K562 (cell line): Measurements from ENCODE around the gene ANO1. TPM values are rescaled to one million over a fixed set of nuclear protein-coding genes. Genes with fewer than 3 reads are reported as not detected.
A peak's percentile ranks its signal among the peaks of the same experiment; 100 is the strongest.

ENCODE experiments used
- ATAC-seq: fragments of 200-7000 bp; cut with Tn5 transposase; 3 replicates; pipeline ENCODE4 v1.9.1; 2020; ENCODE audit warnings: moderate library complexity
- BruUV-seq: library from RNA; stranded (reverse); fragments of 400-500 nt; replicated peaks from 2 replicates; lab custom pipeline; 2021; lab: Mats Ljungman, UMichigan
- CTCF ChIA-PET: fragments of 300-600 bp; formaldehyde crosslinking; extraction: SDS; loops from one replicate; lab custom pipeline; 2021; ENCODE audit warnings: low intra/inter-chr PET ratio; lab: Yijun Ruan, JAX
- POLR2A ChIA-PET: fragments of 300-600, 350-650 bp; sonication (Branson Sonifier 250); formaldehyde crosslinking; extraction: SDS; loops from one replicate; lab custom pipeline; 2021; ENCODE audit warnings: antibody characterized with exemption, inconsistent platforms; lab: Yijun Ruan, JAX
- DNase-seq, 4 experiments: peaks; one replicate each; pipeline versions ENCODE4 v3.0.0 to v3.0.0-alpha.2; 2011 to 2018; ENCODE audit warnings: low spot score in 3 of 4, mixed read lengths in 3 of 4; ENCODE audit errors: extremely low read depth in 1 of 4
- FAIRE-seq: peaks from 2 replicates; lab custom pipeline; 2011; peaks lifted over from hg19 to GRCh38; lab: Jason Lieb, UNC
- H2AFZ ChIP-seq: 2 replicates; pipeline ENCODE4 v1.6.0; 2011; ENCODE audit warnings: low read depth, low read length, control low read depth, inconsistent platforms
- H3K27ac ChIP-seq: fragments of 200-600 bp; 3 replicates; pipeline ENCODE4 v1.8.0; 2011; ENCODE audit warnings: low read depth, mild to moderate bottlenecking, control low read depth, inconsistent platforms, low read length, moderate library complexity, mixed read lengths; ENCODE audit errors: extremely low read depth
- H3K27me3 ChIP-seq, 2 experiments: fragments of 300-600 bp in 1 of 2; 2 replicates in 1 of 2; 3 replicates in 1 of 2; pipeline versions ENCODE4 v1.6.0 to v1.8.0; 2011; ENCODE audit warnings: inconsistent platforms in 2 of 2, low read length in 2 of 2, mild to moderate bottlenecking in 1 of 2, mixed read lengths in 1 of 2, moderate library complexity in 1 of 2; ENCODE audit not compliant: control insufficient read depth in 2 of 2, insufficient read depth in 2 of 2
- H3K36me3 ChIP-seq: fragments of 300-600 bp; 3 replicates; pipeline ENCODE4 v1.8.0; 2011; ENCODE audit warnings: mild to moderate bottlenecking, low read length, inconsistent platforms; ENCODE audit not compliant: control insufficient read depth, insufficient read depth
- H3K4me1 ChIP-seq, 2 experiments: fragments of 200-600 bp in 1 of 2; replicated peaks in 1 of 2; 2 replicates in 1 of 2; 3 replicates in 1 of 2; pipeline versions ENCODE4 v1.5.1 to v1.8.0; 2011; ENCODE audit warnings: inconsistent platforms in 2 of 2, low read length in 2 of 2, mild to moderate bottlenecking in 1 of 2, mixed read lengths in 1 of 2, moderate library complexity in 1 of 2; ENCODE audit not compliant: control insufficient read depth in 2 of 2, insufficient read depth in 2 of 2
- H3K4me2 ChIP-seq: 2 replicates; pipeline ENCODE4 v1.6.1; 2011; ENCODE audit warnings: low read length, control low read depth, inconsistent platforms, mixed read lengths; ENCODE audit not compliant: insufficient read depth
- H3K4me3 ChIP-seq: fragments of 200-600 bp; sonication (generic), shearing (Covaris generic); 2 replicates; pipeline ENCODE4 v1.5.1; 2016; ENCODE audit warnings: control low read depth, inconsistent platforms
- H3K79me2 ChIP-seq: fragments of 200-600 bp; 3 replicates; pipeline ENCODE4 v1.8.0; 2011; ENCODE audit warnings: low read length, inconsistent platforms; ENCODE audit not compliant: control insufficient read depth, insufficient read depth
- H3K9ac ChIP-seq, 2 experiments: 2 replicates each; pipeline versions ENCODE4 v1.6.0 to v1.6.1; 2011; ENCODE audit warnings: low read depth in 2 of 2, low read length in 2 of 2, control low read depth in 1 of 2, inconsistent platforms in 1 of 2, mild to moderate bottlenecking in 1 of 2, mixed read lengths in 1 of 2; ENCODE audit not compliant: insufficient read depth in 1 of 2
- H3K9me1 ChIP-seq: one replicate; pipeline ENCODE4 v1.6.0; 2011; ENCODE audit warnings: inconsistent platforms, mild to moderate bottlenecking, low read length, moderate library complexity; ENCODE audit not compliant: control insufficient read depth, insufficient read depth
- H3K9me3 ChIP-seq: replicated peaks from 2 replicates; pipeline ENCODE4 v1.5.1; 2011; ENCODE audit warnings: low read depth, low read length, inconsistent platforms; ENCODE audit not compliant: control insufficient read depth, insufficient read depth
- H4K20me1 ChIP-seq: replicated peaks from 2 replicates; pipeline ENCODE4 v1.6.1; 2011; ENCODE audit warnings: low read length, inconsistent platforms, mixed read lengths; ENCODE audit not compliant: control insufficient read depth, insufficient read depth
- ETV1 ChIP-seq: fragments of 450-650 bp; conservative IDR thresholded peaks from 2 replicates; pipeline ENCODE4 v1.6.1; 2016; ENCODE audit warnings: missing genetic modification characterization, control low read depth, low read depth, missing compliant biosample characterization
- KDM1A ChIP-seq, 2 experiments: fragments of 450-650 bp; IDR thresholded peaks; 2 replicates each; pipeline ENCODE4 v1.6.1; 2016; ENCODE audit warnings: mild to moderate bottlenecking in 2 of 2
- NFIC ChIP-seq: fragments of 450-650 bp; IDR thresholded peaks from 2 replicates; pipeline ENCODE4 v1.6.1; 2017; ENCODE audit warnings: mild to moderate bottlenecking, inconsistent platforms
- POLR2G ChIP-seq: fragments of 200-400 bp; formaldehyde crosslinking; IDR thresholded peaks from 2 replicates; pipeline ENCODE4 v1.6.1; 2017; ENCODE audit warnings: low read depth, mild to moderate bottlenecking, antibody characterized with exemption, low read length, moderate library complexity
- ZNF57 ChIP-seq: fragments of 450-650 bp; formaldehyde crosslinking; IDR thresholded peaks from 2 replicates; pipeline ENCODE4 v1.4.0; 2020; ENCODE audit warnings: mild to moderate bottlenecking, moderate library complexity
- WGBS: fragments of 100-300 bp; shearing (Covaris generic); methylation state at CpG from one replicate; pipeline ENCODE4 v1.1.6; 2016; ENCODE audit warnings: low coverage, mixed read lengths; ENCODE audit not compliant: insufficient coverage; ENCODE audit errors: missing lambda C conversion rate; 5-methylcytosine and 5-hydroxymethylcytosine counted together
- in situ Hi-C: fragments of 300-500 bp; cut with MboI; formaldehyde crosslinking; loops from 4 replicates; pipeline ENCODE4 v1.15.0; 2018; ENCODE audit warnings: inconsistent platforms, mixed read lengths
- intact Hi-C: fragments of 100-400 bp; cut with micrococcal nuclease; formaldehyde crosslinking; loops from 2 replicates; pipeline ENCODE4 v1.14.2; 2022
- polyA plus RNA-seq, 8 experiments: library from polyadenylated mRNA; depleted of rRNA in 4 of 8; stranded (reverse) in 5 of 8; unstranded in 3 of 8; fragments of >200 nt; fragmentation: Nextera tagmentation in 2 of 8; fragmentation: Illumina TruSeq in 1 of 8; extraction: Ambion mirVana in 2 of 8; extraction: Trizol in 1 of 8; gene quantifications; 2 replicates each; pipeline versions ENCODE4 v1.2.1 to v1.2.3, GENCODE V29; 2011 to 2014; ENCODE audit warnings: inconsistent platforms in 1 of 8, missing spikeins in 1 of 8
- total RNA-seq, 7 experiments: library from RNA; depleted of rRNA in 6 of 7; stranded (reverse); fragments of >200 nt in 6 of 7; fragmentation: Illumina TruSeq in 2 of 7; extraction: Trizol in 2 of 7; gene quantifications; 2 replicates each; pipeline versions ENCODE4 v1.2.1 to v1.2.3, GENCODE V29; 2011 to 2021; ENCODE audit warnings: low replicate concordance in 1 of 7

The ANO1 gene
- total and polyA plus RNA-seq, 9 of the 15 experiments (the other 6 are each of a cell fraction or from before 2014, with no cell fraction given), result not detected

DNA sequence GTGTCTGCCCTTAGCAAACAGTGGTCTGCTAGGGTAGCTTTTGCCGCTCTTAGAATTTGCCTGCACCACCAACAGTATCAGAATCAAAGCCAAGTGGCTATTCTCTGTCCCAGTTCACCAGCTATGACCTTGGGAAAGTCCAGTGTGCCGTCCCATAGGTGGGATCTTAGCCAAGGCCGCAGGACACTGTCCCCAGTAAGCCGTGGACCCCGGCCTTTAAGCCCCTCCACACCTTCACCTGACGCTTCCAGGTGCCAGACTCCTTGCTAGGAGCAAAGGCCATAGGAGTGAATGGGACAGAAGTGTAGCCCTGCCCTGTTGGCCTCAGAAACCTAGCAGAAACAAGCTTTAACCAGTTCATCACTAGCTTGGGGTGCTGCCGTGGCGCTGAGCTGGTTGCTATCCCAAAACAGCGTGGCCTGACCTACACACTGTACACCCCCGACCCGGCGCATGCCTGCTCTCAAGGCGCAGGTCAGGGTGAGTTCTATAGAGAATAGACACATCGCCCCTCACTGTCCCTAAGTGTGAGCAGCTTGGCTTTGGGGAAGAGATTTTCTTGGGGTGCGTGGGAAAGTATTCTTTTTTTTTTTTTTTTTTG, 129.5 kb downstream of the ANO1 start:
- H3K36me3 ChIP-seq, result peaks cover 38% of the 10 kb centered on the region
- H3K9ac ChIP-seq, result peak overlapping the region in 1 of 2 experiments; percentile 71; a peak in 2 of 4 replicates
- in situ Hi-C loops, result no loop called here
- no peak overlapping the region for H3K4me2 ChIP-seq
- ChIA-PET CTCF (no interaction called here), POLR2A (interaction anchor here (0.6 to 1.1 kb wide), 3 partner anchors 9 to 24 kb away, joined by 4 to 5 read pairs (median 4); no protein-coding TSS in a partner anchor)
- H4K20me1 ChIP-seq, result peaks cover 32% of the 10 kb centered on the region
- H3K27ac ChIP-seq, result no peak overlapping the region
- H3K4me1 ChIP-seq, result peaks cover 14 to 36% of the 10 kb centered on the region in 2 experiments; a peak in 4 of 5 replicates
- no peak overlapping the region for H2AFZ ChIP-seq
- FAIRE-seq (no peak), DNase-seq (no peak), ATAC-seq (no peak)
- WGBS, result 94% methylated on average over 13 of the region's 15 CpGs
- no peak overlapping the region for H3K4me3 ChIP-seq
- BruUV-seq, result no TSS peak
- TF ChIP-seq POLR2G, result peak; percentile 24; the same call in 1 of the 2 replicates
- no peak for TF ChIP-seq ETV1 (tag)
- peaks cover 7% of the 10 kb centered on the region for H3K9me1 ChIP-seq
- H3K79me2 ChIP-seq, result peaks cover 50% of the 10 kb centered on the region
- H3K27me3 ChIP-seq, result no peaks in the 10 kb centered on the region
- H3K9me3 ChIP-seq, result no peaks in the 10 kb centered on the region
- intact Hi-C loops, result loop anchor here (10.0 kb wide), 2 partner anchors 187 to 237 kb away; partner anchors contain the start of gene CTTN

DNA sequence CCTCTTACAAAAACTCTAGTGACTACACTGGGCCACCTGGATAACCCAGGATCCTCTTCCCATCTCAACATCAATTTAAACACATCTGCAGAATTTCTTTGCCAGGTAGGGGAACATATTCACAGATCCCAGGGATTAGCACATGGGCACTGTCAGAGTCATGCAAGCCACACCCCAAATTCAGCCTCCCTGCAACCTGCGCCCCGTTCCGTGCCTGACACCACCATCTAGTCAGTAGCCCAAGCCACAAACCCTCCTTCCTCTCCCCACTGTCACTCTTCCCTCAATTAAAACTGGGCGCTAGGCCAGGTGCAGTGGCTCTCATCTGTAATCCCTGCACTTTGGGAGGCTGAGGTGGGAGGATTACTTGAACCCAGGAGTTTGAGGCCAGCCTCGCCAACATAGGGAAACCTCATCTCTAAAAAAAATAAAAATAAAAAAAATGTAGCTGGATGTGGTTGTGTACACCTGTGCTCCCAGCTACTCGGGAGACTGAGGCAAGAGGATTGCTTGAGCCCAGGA, 131.3 kb downstream of the ANO1 start:
- H3K4me2 ChIP-seq, result no peak overlapping the region
- ChIA-PET POLR2A (interaction anchor here (0.7 kb wide), 1 partner anchor 18 kb away, joined by 3 read pairs; no protein-coding TSS in a partner anchor), CTCF (no interaction called here)
- no TSS peak for BruUV-seq
- no peak overlapping the region for H3K27ac ChIP-seq
- H3K79me2 ChIP-seq, result peaks cover 34% of the 10 kb centered on the region
- H3K9me3 ChIP-seq, result no peaks in the 10 kb centered on the region
- no peak for ATAC-seq
- H3K27me3 ChIP-seq, result no peaks in the 10 kb centered on the region
- H3K4me1 ChIP-seq, result peaks cover 12 to 20% of the 10 kb centered on the region in 2 experiments; a peak in 4 of 5 replicates
- peaks cover 38% of the 10 kb centered on the region for H3K36me3 ChIP-seq
- in situ Hi-C loops (no loop called here), intact Hi-C loops (loop anchor here (10.0 kb wide), 2 partner anchors 185 to 235 kb away; partner anchors contain the start of gene CTTN)
- H3K9me1 ChIP-seq, result peaks cover 7% of the 10 kb centered on the region
- peaks cover 26% of the 10 kb centered on the region for H4K20me1 ChIP-seq
- no peak for FAIRE-seq
- peak overlapping the region in 1 of 2 experiments; percentile 69; a peak in 1 of 4 replicates for H3K9ac ChIP-seq
- no peak for DNase-seq
- H3K4me3 ChIP-seq, result no peak overlapping the region
- no peak overlapping the region for H2AFZ ChIP-seq
- TF ChIP-seq ZNF57 (no peak), NFIC (peak; percentile 51; the same call in 1 of the 2 replicates), KDM1A (IDR thresholded peaks at IDR 0.05) (0 out of 4 replicates have a peak, but pooled peaks of 1 of the 2 experiments have one; percentile 14)
- WGBS, result 93% methylated on average over 6 of the region's 6 CpGs
